HG02678 (cell line): Measurements from ENCODE around the gene AVL9.
"Not testable (repeated sequence)": the region's sequence is repeated elsewhere in the genome, so short reads cannot be mapped to it uniquely, and the experiment has no call there.

Experiments
- ATAC-seq: cut with Tn5 transposase; IDR thresholded peaks from one replicate; pipeline ENCODE4 v1.9.1; 2021; ENCODE audit warnings: mild to moderate bottlenecking, moderate library complexity; ENCODE audit not compliant: unreplicated experiment

Gene AVL9

DNA sequence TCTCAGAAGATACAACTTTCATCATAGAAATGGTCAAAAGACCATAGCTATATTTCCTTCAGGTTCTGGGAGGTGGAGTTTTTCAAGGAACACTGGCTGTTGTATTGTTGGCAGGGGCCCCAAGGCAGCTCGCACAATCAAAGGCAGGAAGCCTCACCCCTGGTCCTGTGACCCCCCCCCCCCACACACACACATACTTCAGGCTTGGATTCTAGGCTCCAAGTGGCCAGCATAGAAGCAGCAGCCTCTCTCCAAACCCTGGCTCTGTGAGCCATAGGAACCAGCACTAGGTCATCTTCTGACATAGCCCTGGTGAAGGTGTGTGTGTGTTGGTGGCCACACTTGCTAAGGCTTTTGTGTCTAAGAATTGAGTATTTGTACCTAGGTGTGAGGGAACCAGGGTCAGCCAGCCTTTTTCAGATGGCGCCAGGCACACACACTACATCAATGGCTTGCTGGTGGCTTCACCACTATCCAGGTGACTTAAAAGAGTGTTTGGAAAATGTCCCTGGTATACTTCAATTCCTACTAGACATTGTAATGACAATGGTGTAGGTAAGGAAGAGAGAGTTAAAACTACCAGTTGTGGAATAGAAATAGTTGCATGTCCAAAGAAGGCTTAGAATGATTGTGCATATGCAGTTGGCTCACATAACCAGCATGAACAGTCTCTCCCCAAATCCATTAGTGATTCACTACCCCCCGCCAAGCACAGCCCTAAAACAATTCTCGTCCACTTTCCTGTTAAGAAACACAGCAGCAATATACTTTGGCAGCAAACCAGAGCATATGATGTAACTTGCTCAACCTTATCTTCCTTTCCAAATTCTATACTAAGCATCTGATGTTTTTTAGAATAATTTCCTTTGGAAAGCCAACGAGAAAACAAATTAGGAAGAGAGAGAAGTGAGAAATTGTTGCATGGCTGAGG is 91.3 kb downstream of the AVL9 start:
- no peak for ATAC-seq

DNA sequence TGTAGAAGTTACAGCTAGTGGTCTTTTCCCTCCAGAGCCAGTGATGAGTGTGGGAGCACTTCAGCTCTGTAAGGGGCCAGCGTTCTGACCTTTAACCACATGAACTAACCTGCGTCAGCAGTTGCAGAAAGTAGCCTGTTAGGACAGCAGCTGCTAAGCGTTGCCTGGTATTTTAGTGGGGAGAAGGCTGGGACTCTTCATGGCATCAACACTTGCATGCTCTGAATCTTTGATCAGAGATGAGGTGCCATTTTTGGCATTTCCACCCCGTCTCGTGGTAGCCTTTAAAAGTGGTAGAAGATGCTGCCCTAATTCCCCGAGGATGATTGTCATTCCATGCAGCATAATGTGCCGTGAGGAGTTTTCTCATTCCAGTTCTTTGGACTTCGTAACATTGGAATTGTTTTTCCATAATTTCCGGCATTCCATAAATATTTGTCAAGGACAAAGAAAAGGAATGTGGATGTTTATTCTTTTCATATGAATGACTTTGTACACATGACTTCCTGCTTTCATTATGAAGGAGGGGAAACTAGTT is 92.2 kb downstream of the AVL9 start:
- ATAC-seq, result no peak

DNA sequence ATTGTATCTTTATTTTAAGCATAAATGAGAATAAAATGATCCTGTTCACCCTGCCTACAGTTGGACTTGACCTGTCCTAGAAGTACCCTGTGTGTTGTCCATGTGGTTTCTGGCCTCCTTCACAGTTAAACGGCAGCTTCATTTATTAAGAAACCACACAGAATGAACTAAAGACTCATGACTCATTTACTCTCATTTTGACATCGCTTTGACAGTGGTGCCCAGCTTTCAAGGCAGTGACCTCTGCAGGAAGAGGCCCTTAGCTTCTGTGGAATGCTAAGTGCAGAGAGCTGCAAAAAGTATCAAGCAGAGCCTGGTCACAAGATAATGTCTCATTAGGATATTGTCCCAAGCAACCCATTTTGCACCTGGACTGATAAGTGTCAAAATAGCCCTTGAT is 93.4 kb downstream of the AVL9 start:
- ATAC-seq, result peak; percentile 51

DNA sequence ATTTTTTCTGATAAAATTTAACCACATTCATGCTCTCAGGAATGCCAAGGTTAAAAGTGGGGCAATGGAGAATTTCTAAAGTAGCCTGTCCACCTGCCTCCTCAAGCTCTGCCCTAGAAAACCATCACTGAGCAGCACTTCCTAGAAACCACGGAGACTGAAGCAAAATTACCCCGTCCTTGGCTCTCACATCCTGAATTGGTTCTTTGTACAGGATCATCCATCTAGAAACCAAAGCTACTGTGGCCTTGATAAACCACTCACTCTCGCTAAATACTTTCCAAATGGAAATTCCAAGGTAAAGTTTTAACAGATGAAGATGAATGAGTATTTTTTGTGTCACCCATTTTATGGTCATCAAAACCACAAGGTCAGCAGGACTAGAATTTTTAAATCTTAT is 96.6 kb downstream of the AVL9 start:
- ATAC-seq, result no peak

DNA sequence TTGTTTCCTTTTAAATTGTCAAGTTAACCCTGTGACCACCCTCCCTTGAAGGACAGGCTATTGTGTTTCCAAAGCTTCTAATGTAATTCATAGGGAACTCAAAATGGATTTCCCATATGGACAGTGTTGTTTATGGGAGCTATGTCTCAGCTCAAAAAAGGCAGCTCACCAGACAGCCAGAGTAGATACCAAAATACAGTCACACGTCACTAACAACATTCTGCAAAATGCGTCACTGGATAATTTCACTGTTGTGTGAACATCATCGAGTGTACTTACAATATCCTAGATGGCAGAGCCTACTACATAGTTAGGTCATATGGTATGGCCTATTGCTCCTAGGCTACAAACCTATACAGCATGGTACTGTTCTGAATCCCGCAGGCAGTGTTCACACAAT is 97.4 kb downstream of the AVL9 start:
- ATAC-seq, result no peak

DNA sequence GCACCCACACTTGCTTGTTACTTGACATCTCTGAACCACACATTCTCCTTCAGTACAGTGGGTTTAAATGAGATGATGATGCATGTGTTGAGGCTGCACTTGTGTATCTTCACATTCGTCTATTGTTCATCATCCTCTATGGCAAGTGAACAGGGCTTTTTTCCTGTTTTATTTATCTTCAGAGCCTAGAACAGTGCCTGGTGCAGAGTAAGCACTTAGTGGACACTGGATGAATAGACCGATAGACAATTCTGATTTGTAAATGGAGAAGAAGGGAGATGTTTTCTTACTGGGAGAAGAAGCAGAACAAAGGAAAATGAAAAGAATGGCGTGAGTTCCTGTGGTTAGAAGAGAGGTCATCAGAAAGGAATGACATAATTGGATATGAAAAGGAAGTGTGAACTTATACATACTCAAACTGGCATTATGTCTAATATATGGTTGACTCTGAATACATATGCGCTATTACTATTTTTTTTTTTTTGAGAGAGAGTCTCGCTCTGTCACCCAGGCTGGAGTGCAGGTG is 99.7 kb downstream of the AVL9 start:
- ATAC-seq, result no peak

DNA sequence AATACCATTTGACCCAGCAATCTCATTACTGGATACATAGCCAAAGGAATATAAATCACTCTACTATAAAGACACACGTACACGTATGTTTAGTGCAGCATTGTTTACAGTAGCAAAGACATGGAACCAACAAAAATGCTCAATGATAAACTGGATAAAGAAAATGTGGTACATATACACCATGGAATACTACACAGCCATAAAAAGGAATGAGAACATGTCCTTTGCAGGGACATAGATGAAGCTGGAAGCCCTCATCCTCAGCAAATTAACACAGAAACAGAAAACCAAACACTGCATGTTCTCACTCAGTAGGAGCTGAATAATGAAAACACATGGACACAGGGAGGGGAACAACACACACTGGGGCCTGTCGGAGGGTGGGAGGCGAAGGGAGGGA is 105.9 kb downstream of the AVL9 start:
- ATAC-seq, result not testable (repeated sequence)

DNA sequence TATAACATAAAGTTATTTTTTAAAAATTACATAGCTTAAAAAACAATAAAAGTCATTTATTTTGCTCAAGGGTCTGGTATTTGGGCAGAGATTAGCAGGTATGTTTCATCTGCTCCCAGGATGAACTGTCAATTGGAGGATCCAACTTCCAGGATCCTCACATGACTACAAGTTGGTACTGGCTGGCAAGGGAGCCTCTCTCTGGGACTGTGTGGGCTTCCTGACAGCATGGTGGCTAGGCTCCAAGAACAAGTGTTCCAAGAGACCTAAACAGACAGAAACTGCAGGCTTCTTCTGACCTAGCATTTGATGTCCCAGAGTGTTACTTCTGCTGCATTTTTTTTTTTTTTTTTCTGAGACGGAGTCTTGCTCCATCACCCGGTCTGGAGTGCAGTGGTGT is 107.2 kb downstream of the AVL9 start:
- ATAC-seq, result no peak

DNA sequence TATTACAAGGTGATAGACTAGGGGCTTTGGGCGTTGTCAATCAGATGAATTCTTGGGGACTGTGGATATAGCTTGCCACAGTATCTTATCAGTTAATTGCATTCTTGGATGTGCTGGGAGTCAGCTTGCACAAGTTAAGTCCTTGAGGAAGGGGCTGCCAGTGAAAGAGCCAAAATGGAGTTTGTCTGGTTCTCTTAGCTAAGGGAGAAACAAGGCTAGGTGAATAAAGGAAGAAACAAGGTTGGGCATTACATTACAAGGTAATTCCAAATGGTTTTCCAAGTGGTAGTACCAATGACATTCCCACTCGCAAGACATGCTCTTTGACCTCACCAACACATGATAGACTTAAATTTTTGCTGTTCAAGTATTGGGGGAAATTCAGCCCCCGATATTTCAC is 108.2 kb downstream of the AVL9 start:
- ATAC-seq, result not testable (repeated sequence)

DNA sequence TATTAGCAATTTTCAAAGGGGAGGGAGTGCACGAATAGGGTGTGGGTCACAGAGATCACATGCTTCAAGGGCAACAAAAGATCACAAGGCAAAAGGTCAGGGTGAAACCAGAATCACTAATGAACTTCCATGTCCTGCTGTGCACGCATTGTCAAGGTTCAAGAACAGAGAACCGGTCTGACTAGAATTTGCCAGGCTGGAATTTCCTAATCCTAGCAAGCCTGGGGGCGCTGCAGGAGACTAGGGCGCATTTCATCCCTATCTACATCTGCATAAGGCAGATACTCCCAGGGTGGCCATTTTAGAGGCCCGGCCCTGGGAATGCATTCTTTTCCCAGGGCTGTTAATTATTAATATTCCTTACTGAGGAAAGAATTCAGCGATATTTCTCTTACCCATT is 108.8 kb downstream of the AVL9 start:
- ATAC-seq, result not testable (repeated sequence)

DNA sequence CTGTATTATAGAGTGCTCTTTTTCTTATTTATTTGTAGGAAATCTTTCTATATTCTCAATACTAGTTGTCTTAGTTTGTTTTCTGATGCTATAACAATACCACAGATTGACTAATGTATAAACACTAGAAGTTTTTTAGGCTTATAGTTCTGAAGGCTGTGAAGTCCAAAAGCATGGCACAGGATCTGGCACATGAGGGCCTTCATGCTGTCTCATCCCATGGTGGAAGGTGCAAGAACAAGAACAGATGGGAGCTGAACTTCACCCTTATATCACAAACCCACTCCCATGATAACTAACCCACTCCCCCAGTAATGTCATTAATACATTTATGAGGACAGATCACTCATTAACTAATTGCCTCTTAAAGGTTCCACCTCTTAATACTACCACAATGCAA is 109.7 kb downstream of the AVL9 start:
- no peak for ATAC-seq

DNA sequence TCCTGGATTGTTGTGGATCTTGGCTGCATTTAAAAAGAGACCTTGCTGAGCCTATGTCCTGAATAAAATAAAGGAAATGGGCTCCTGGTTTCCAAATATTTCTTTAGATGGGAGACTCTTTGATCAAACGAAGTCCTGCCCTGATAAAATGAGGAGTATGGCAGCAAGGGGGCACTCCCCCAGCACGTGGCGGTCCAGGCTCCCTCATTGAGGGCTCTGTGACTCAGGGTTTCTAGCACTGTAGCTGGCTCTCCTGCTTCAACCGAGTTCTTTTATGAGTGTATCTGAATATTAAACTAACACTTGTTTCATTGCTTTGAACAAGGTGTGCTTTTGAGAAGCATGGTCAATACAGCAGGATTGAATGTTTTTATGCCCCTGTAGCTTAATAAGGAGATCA is 114.2 kb downstream of the AVL9 start:
- no peak for ATAC-seq

DNA sequence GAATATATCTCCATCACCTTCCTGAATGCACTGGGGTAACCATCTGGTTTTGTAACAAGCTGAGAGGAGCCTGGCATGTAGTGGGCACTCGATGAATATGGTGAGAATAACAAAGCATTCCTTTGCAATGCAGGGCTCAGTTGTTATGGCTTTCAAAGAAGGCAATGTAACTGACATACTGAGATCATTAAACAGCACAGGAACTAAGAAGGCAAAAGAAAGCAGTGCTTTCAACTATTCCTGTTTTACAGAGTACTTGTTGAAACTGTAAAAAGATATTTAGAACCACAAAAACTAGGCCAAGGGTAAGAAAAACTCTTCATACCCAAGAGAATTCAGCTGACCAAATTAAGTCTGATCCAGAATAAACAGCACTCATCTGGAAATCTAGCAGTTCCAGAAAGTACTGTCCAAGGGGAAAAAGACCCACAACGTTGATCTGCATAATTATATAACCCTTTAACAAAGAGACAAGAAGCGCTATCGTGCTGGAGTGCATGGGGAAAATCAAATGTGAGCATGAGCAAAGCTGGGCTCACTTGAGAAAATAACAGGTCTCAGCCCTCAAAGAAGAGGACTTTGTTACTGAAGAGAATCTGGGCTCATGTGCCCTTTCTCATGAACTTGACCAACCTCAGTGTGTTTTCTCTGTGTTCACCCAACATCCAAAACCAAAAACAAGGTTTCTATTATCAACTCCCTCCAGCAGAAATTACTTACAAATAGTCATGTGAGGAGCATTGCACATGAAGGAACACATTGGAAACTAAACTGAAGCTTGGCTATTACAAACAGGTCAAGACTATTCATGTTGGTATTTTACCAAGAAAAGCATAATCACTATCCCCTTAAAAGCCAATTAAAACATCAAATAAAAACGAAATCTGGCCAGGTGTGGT is 116.2 kb downstream of the AVL9 start:
- ATAC-seq, result no peak

DNA sequence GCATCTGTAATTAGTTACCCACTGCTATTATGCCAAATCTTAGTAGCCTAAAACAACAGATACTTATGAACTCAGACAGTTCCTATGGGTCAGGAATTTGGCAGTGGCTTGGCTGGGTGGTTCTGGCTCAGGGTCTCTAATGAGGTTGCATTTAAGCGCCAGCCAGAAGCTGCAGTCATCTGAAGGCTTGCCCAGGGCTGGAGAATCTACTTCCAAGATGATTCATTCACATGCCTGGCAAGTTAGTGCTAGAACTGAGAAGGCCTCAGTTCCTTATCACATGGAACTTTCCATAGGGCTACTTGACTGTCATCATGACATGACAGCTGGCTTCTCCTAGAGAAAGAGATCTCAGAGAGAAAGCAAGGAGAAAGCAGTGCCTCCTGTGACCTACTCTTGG is 121.3 kb downstream of the AVL9 start:
- ATAC-seq, result no peak

DNA sequence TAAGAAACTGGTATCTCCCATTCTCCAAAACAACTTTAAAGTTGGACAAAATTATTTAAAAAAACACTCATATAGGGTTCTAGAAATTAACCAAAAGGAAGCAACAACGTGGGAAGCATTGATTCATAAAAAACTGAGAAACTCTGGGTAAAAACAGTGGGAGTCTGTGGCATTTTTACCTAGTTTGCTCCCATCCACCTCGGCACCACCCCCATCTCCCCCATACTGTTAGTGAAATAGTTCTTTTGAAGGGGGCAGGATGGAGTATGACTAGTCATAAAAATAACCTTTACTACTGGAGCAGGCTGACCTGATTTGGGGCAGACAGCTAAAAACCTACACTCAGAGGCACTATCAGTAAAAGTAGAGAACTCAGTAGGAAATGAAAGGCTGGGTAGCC is 123.2 kb downstream of the AVL9 start:
- ATAC-seq, result no peak

DNA sequence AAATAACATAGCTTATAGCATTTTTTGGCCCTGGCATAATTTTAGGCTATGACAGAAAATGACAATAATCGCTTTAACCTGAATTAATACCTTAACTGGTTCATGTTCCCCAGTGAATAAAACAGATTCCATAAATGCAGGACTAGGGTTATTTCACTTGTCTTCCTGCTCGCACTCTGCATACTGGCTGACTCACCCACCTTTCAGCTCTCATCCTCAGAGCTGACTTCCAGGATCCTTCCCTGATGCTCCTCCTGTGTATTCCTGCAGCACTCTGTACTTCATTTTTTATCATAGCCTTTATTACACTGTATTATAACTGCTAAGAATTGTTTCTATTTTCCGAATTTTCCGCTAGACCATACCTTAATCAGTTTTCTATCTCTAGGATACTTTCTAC is 123.7 kb downstream of the AVL9 start:
- no peak for ATAC-seq

DNA sequence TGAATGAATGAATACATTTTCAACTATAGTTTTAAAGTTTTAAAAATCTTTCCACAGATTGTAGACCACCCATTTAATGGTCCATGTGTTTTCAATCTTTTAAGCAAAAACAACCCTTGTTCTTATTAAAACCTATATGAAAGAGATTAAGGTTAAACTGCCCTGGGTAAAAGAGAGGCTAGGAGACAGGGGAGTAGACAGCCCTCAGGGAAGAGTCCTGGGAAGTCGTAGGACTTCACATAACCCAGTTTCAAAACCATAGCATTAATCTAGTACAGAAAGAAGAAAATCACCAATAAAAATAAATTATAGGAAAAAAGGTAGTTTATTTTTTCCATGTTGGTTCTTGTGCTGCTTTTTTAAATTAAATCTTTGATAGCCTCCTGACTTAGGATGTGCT is 124.1 kb downstream of the AVL9 start:
- not testable (repeated sequence) for ATAC-seq

DNA sequence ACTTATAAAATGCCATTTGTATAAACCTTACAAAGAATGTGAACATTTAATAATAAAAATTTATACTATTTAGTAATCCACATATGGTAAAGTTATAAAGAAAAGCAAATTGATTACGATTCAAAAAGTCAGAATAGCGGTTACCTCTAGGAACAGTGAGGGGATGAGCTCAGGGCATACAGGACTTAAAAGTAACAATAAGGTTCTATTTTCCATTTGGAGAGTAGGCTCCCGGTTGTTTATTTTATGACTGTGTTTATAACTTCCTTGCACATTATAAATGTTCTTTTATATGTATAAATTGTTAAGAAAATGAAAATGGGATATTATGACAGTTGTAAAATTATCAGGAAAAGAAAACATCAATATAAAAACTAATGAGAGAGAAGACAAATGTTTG is 135.7 kb downstream of the AVL9 start:
- ATAC-seq, result no peak

DNA sequence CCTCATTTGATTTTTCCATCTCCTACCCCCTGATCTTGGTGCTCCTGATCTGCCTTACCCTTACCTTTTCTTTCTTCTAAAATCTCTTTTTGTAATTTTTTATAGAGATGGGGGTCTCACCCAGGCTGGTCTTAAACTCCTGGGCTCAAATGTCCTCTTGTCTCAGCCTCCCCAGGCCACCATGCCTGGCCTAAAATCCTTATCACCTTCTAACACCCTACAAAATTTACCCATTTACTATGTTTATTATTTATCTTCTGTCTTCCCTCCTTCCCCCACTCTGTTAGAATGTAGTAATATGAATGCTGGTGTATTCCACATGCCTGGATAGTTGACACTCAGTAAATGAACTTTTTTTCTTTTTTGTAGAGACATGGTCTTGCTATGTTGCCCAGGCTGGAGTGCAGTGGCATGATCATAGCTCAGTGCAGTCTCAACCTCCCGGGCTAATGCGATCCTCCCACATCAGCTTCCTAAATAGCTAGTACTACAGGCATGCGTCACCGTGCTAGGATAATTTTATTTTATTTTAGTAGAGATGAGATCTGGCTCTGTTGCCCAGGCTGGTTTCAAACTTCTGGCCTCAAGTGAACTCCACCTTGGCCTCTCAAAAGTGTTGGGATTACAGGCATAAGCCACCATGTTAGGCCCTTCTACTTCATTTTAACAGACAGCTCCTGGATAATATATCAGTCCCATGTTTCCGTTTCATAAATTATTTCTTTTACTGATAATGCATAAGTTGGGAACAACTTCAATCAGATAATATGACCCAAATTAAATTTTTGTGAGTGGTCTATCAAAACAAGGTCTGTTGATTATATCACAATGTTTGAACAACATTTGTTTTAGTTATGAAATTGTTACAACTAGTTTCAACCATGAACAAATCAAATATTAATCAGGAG is 136.6 kb downstream of the AVL9 start:
- not testable (repeated sequence) for ATAC-seq

DNA sequence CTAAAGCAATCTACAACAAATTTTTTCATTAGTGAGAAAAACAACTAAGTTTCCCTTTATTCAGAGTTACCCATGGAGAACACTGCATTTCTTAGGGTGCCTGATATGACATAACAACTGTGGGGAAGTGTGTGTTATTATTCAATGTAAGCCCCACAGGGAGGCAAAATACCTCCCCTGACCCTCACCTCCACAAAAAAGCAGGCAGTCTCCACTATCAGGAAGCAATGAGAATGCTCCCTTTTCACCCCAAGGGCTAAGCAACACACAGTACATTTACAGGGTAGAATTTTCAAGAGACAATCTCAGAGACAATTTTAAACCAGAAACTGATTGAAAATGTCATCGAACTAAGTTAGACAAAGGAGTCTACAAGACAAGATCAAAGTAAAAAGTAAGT is 138.2 kb downstream of the AVL9 start:
- not testable (repeated sequence) for ATAC-seq
